ENCODE measurements around the gene ABLIM2. TPM values are rescaled to one million over a fixed set of nuclear protein-coding genes. Genes with fewer than 3 reads are reported as not detected.

The ABLIM2 gene
- total RNA-seq, 1 donor from 2014 or later: 5.2 TPM

DNA sequence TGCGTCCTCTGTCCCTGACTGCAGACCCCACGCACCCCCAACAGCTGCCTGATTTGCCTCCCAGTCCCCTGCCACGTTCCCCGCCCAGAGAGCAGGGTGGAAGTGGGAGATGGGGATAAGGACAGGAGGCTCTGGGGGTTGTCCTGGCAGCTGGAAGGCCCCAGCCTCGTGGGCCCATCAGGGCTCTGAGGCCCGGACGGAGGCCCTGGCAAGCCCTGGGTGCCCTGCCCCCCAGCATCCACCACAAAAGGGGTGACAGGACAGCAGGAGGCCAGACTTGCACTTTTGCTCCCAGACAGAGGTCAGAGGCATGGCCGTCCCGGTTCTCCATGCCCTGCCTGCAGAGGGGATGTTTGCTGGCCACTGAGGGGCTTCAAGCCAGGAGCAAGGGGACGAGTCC, 45.2 kb upstream of the ABLIM2 start:
- Histone ChIP-seq H3K4me1 (peaks cover 45% of the 10 kb centered on the region), H3K36me3 (peaks cover 19% of the 10 kb centered on the region), H3K4me3 (no peak overlapping the region), H3K9me3 (no peaks in the 10 kb centered on the region), H3K27ac (no peak overlapping the region), H3K27me3 (ENCODE audit: low read depth) (no peaks in the 10 kb centered on the region)
- intact Hi-C loops (cut with DNase I): no loop called here
- DNase-seq (no peak), ATAC-seq (no peak)
- TF ChIP-seq, protein P1, sequence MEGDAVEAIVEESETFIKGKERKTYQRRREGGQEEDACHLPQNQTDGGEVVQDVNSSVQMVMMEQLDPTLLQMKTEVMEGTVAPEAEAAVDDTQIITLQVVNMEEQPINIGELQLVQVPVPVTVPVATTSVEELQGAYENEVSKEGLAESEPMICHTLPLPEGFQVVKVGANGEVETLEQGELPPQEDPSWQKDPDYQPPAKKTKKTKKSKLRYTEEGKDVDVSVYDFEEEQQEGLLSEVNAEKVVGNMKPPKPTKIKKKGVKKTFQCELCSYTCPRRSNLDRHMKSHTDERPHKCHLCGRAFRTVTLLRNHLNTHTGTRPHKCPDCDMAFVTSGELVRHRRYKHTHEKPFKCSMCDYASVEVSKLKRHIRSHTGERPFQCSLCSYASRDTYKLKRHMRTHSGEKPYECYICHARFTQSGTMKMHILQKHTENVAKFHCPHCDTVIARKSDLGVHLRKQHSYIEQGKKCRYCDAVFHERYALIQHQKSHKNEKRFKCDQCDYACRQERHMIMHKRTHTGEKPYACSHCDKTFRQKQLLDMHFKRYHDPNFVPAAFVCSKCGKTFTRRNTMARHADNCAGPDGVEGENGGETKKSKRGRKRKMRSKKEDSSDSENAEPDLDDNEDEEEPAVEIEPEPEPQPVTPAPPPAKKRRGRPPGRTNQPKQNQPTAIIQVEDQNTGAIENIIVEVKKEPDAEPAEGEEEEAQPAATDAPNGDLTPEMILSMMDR (IDR thresholded peaks at IDR 0.05): no peak

- no peaks in the 10 kb centered on the region for H3K27me3 ChIP-seq (ENCODE audit: low read depth)
- DNase-seq (no peak), ATAC-seq (no peak)
- H3K36me3 ChIP-seq: peaks cover 11% of the 10 kb centered on the region
- no peak overlapping the region for H3K27ac ChIP-seq
- TF ChIP-seq, protein P1 (IDR thresholded peaks at IDR 0.05): no peak
- intact Hi-C loops (cut with DNase I): no loop called here
- H3K4me1 ChIP-seq: peaks cover 53% of the 10 kb centered on the region
- no peak overlapping the region for H3K4me3 ChIP-seq
- no peaks in the 10 kb centered on the region for H3K9me3 ChIP-seq
Measured at GRCh38 chr4:8203052-8203401, 44.4 kb upstream of the ABLIM2 start.

GRCh38 chr4:8202108-8203051, 43.8 kb upstream of the ABLIM2 start:
- ATAC-seq: no peak
- H3K36me3 ChIP-seq: peaks cover 6% of the 10 kb centered on the region
- peak overlapping the region; percentile 68 for H3K4me3 ChIP-seq
- intact Hi-C loops (cut with DNase I): no loop called here
- TF ChIP-seq, protein P1 (IDR thresholded peaks at IDR 0.05): no peak
- no peaks in the 10 kb centered on the region for H3K9me3 ChIP-seq
- H3K4me1 ChIP-seq: peaks cover 58% of the 10 kb centered on the region
- DNase-seq: no peak
- no peak overlapping the region for H3K27ac ChIP-seq
- no peaks in the 10 kb centered on the region for H3K27me3 ChIP-seq (ENCODE audit: low read depth)

DNA sequence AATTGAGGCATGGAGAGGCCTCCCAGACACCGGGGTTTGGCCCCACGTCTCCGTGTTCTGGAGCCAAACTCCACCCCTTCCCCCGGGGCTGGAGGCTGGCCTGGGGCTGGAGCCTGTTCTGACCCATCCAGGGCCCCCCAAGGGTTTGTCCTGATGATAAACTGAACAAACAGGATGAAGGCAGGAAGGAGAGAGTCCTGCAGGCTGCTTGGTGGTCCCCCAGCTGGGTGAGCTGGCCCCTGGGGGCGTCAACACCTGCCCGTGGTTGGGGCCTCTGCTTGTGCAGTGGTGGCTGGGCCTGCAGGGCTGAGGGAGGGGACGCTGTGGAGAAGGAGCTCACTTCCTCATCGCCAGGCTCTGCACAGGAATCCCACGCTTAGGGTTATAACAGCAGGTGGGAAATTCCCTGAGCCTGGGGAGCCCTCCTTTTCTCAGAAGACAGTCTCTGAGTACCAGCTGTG, 42.7 kb upstream of the ABLIM2 start:
- no peaks in the 10 kb centered on the region for H3K9me3 ChIP-seq
- H3K4me3 ChIP-seq: peak overlapping the region; percentile 68
- peaks cover 58% of the 10 kb centered on the region for H3K4me1 ChIP-seq
- intact Hi-C loops (cut with DNase I): no loop called here
- TF ChIP-seq, protein P1 (IDR thresholded peaks at IDR 0.05): no peak
- DNase-seq (no peak), ATAC-seq (no peak)
- no peaks in the 10 kb centered on the region for H3K27me3 ChIP-seq (ENCODE audit: low read depth)
- H3K27ac ChIP-seq: peak overlapping the region; percentile 90
- peaks cover 6% of the 10 kb centered on the region for H3K36me3 ChIP-seq

GRCh38 chr4:8200302-8200975, 41.8 kb upstream of the ABLIM2 start:
- Histone ChIP-seq H3K36me3 (peaks cover under 1% of the 10 kb centered on the region), H3K4me3 (peak overlapping the region; percentile 68), H3K27me3 (ENCODE audit: low read depth) (no peaks in the 10 kb centered on the region), H3K27ac (peak overlapping the region; percentile 90), H3K9me3 (no peaks in the 10 kb centered on the region), H3K4me1 (peaks cover 58% of the 10 kb centered on the region)
- TF ChIP-seq, protein P1 (IDR thresholded peaks at IDR 0.05): no peak
- ATAC-seq (peak; percentile 58 to 61), DNase-seq (peak; percentile 86)
- intact Hi-C loops (cut with DNase I): no loop called here

All from lower lobe of right lung (tissue), 2 donors.